ENCODE results near the gene WDR33. TPM values are rescaled to one million over a fixed set of nuclear protein-coding genes. Genes with fewer than 3 reads are reported as not detected.

Gene WDR33
- total RNA-seq, 3 donors from 2014 or later, result 49.4 to 83.3 (median 50.1) TPM

GRCh38 chr2:127786048-127786809, 24.7 kb downstream of the WDR33 start:
- no peaks in the 10 kb centered on the region for H3K27me3 ChIP-seq
- H3K9me3 ChIP-seq, result no peaks in the 10 kb centered on the region
- no peak overlapping the region for H3K4me3 ChIP-seq
- no peak for DNase-seq (ENCODE audit: low spot score in 2 of 2)
- TF ChIP-seq POLR2A (IDR thresholded peaks at IDR 0.05) (no peak), POLR2AphosphoS5 (IDR thresholded peaks at IDR 0.05) (no peak)
- TF ChIP-seq, protein P1, sequence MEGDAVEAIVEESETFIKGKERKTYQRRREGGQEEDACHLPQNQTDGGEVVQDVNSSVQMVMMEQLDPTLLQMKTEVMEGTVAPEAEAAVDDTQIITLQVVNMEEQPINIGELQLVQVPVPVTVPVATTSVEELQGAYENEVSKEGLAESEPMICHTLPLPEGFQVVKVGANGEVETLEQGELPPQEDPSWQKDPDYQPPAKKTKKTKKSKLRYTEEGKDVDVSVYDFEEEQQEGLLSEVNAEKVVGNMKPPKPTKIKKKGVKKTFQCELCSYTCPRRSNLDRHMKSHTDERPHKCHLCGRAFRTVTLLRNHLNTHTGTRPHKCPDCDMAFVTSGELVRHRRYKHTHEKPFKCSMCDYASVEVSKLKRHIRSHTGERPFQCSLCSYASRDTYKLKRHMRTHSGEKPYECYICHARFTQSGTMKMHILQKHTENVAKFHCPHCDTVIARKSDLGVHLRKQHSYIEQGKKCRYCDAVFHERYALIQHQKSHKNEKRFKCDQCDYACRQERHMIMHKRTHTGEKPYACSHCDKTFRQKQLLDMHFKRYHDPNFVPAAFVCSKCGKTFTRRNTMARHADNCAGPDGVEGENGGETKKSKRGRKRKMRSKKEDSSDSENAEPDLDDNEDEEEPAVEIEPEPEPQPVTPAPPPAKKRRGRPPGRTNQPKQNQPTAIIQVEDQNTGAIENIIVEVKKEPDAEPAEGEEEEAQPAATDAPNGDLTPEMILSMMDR (IDR thresholded peaks at IDR 0.05), result no peak
- H3K36me3 ChIP-seq, result no peaks in the 10 kb centered on the region
- intact Hi-C loops (cut with DNase I; ENCODE audit: low total_unique reads), result no loop called here
- no peaks in the 10 kb centered on the region for H3K4me1 ChIP-seq
- no peak overlapping the region for H3K27ac ChIP-seq

- H3K9me3 ChIP-seq, result no peaks in the 10 kb centered on the region
- intact Hi-C loops (cut with DNase I; ENCODE audit: low total_unique reads), result no loop called here
- DNase-seq (ENCODE audit: low spot score in 2 of 2), result no peak
- no peaks in the 10 kb centered on the region for H3K27me3 ChIP-seq
- TF ChIP-seq, protein P1 (IDR thresholded peaks at IDR 0.05), result no peak
- TF ChIP-seq POLR2A (IDR thresholded peaks at IDR 0.05), result no peak
- TF ChIP-seq POLR2AphosphoS5 (IDR thresholded peaks at IDR 0.05), result no peak
- H3K4me1 ChIP-seq, result no peaks in the 10 kb centered on the region
- H3K4me3 ChIP-seq, result no peak overlapping the region
- H3K27ac ChIP-seq, result no peak overlapping the region
- no peaks in the 10 kb centered on the region for H3K36me3 ChIP-seq
These were observed 25.9 kb downstream of the WDR33 start for GRCh38 chr2:127784965-127785518.

DNA sequence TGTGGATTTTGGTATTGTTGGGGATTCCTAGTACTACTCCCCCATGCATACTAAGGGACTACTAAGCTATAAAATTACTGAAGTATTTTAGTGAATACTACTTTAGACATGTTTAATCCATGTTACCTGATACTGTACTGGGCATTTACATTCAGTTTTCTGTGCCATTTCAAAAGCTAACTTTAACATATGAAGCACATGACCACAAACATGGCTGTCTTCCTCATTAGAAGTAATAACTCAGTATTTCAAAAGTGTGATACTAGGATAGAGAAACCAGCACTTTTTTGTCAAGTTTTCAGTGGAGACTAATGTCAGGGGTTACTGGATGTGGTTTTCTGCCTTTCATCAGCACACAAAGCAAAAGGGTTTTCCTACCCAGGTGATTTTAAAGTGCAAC, 27.9 kb downstream of the WDR33 start:
- DNase-seq (ENCODE audit: low spot score in 2 of 2), result no peak
- Histone ChIP-seq H3K27ac (no peak overlapping the region), H3K36me3 (no peaks in the 10 kb centered on the region), H3K4me1 (no peaks in the 10 kb centered on the region), H3K9me3 (no peaks in the 10 kb centered on the region), H3K4me3 (no peak overlapping the region), H3K27me3 (no peaks in the 10 kb centered on the region)
- intact Hi-C loops (cut with DNase I; ENCODE audit: low total_unique reads), result no loop called here
- TF ChIP-seq, protein P1 (IDR thresholded peaks at IDR 0.05), result no peak
- TF ChIP-seq POLR2AphosphoS5 (IDR thresholded peaks at IDR 0.05), result no peak

- H3K36me3 ChIP-seq, result no peaks in the 10 kb centered on the region
- intact Hi-C loops (cut with DNase I; ENCODE audit: low total_unique reads), result no loop called here
- no peak for DNase-seq (ENCODE audit: low spot score in 2 of 2)
These were observed 32.1 kb downstream of the WDR33 start for GRCh38 chr2:127778850-127779249.

GRCh38 chr2:127778447-127778846, 32.5 kb downstream of the WDR33 start:
- Histone ChIP-seq H3K27ac (no peak overlapping the region), H3K4me1 (no peaks in the 10 kb centered on the region), H3K4me3 (no peak overlapping the region), H3K27me3 (no peaks in the 10 kb centered on the region), H3K36me3 (no peaks in the 10 kb centered on the region), H3K9me3 (no peaks in the 10 kb centered on the region)
- DNase-seq (ENCODE audit: low spot score in 2 of 2), result no peak
- TF ChIP-seq, protein P1 (IDR thresholded peaks at IDR 0.05), result no peak
- no peak for TF ChIP-seq POLR2AphosphoS5 (IDR thresholded peaks at IDR 0.05)
- TF ChIP-seq POLR2A (IDR thresholded peaks at IDR 0.05), result no peak
- intact Hi-C loops (cut with DNase I; ENCODE audit: low total_unique reads), result no loop called here

More at GRCh38 chr2:127778850-127779249, 32.1 kb downstream of the WDR33 start:
- Histone ChIP-seq H3K4me3 (no peak overlapping the region), H3K9me3 (no peaks in the 10 kb centered on the region), H3K27me3 (no peaks in the 10 kb centered on the region), H3K27ac (no peak overlapping the region), H3K4me1 (no peaks in the 10 kb centered on the region)
- no peak for TF ChIP-seq POLR2A (IDR thresholded peaks at IDR 0.05)
- TF ChIP-seq, protein P1 (IDR thresholded peaks at IDR 0.05), result no peak
- no peak for TF ChIP-seq POLR2AphosphoS5 (IDR thresholded peaks at IDR 0.05)

All from breast epithelium (tissue), 4 donors.